Naive thymus-derived CD8-positive, alpha-beta T cell (primary cell): ENCODE measurements around the gene OR2A2. TPM values are rescaled to one million over a fixed set of nuclear protein-coding genes. Genes with fewer than 3 reads are reported as not detected.

ENCODE experiments used
- ATAC-seq, 2 donors: fragments of 150-1000 bp; cut with Tn5 transposase in 1 of 2; sonication (Bioruptor Pico), chemical (Tn5 transposase) in 1 of 2; 1 replicate in 1 of 2; 2 replicates in 1 of 2; pipeline ENCODE4 v1.10.0; 2021; ENCODE audit warnings: mild to moderate bottlenecking in 2 of 2, moderate library complexity in 2 of 2
- POLR2A ChIA-PET: fragments of 350-600 bp; sonication (Branson Sonifier 250); formaldehyde crosslinking; loops from one replicate; lab custom pipeline; 2021; ENCODE audit warnings: antibody characterized with exemption; lab: Charles Lee
- DNase-seq, 10 donors: peaks; one replicate each; pipeline versions ENCODE4 v3.0.0 to v3.0.0-alpha.2; 2020 to 2022
- H3K27ac Mint-ChIP-seq, 10 donors: one replicate each; pipeline ENCODE4 v1.8.0; 2020 to 2022; ENCODE audit warnings: mild to moderate bottlenecking in 10 of 10, mixed read lengths in 10 of 10, moderate library complexity in 4 of 10, inconsistent platforms in 1 of 10
- H3K27me3 Mint-ChIP-seq, 5 donors: one replicate each; pipeline ENCODE4 v1.8.0; 2021 to 2022; ENCODE audit warnings: mixed read lengths in 5 of 5
- H3K36me3 Mint-ChIP-seq, 3 donors: one replicate each; pipeline ENCODE4 v1.8.0; 2020 to 2022; ENCODE audit warnings: mixed read lengths in 3 of 3, mild to moderate bottlenecking in 2 of 3, inconsistent platforms in 1 of 3
- H3K4me1 Mint-ChIP-seq, 4 donors: one replicate each; pipeline ENCODE4 v1.8.0; 2021 to 2022; ENCODE audit warnings: mixed read lengths in 4 of 4
- H3K4me3 Mint-ChIP-seq, 10 donors: one replicate each; pipeline ENCODE4 v1.8.0; 2020 to 2022; ENCODE audit warnings: mild to moderate bottlenecking in 10 of 10, mixed read lengths in 10 of 10, moderate library complexity in 6 of 10, inconsistent platforms in 1 of 10
- H3K9me3 Mint-ChIP-seq, 9 donors: one replicate each; pipeline ENCODE4 v1.8.0; 2020 to 2022; ENCODE audit warnings: mixed read lengths in 9 of 9, mild to moderate bottlenecking in 3 of 9, inconsistent platforms in 1 of 9, moderate library complexity in 1 of 9
- polyA plus RNA-seq, 3 donors: library from polyadenylated mRNA; unstranded; fragments of 300-500 nt; fragmentation: Illumina TruSeq; gene quantifications; one replicate each; pipeline ENCODE4 v1.2.3, GENCODE V29; 2021
- total RNA-seq, 8 experiments: library from RNA in 2 of 8; stranded (reverse) in 2 of 8; gene quantifications; one replicate each; pipeline ENCODE4 v1.2.3 and lab custom pipeline; 2021 to 2026

Gene OR2A2, protein sequence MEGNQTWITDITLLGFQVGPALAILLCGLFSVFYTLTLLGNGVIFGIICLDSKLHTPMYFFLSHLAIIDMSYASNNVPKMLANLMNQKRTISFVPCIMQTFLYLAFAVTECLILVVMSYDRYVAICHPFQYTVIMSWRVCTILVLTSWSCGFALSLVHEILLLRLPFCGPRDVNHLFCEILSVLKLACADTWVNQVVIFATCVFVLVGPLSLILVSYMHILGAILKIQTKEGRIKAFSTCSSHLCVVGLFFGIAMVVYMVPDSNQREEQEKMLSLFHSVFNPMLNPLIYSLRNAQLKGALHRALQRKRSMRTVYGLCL
- total RNA-seq (not detected), polyA plus RNA-seq (not detected), total RNA-seq (lab: John Stamatoyannopoulos, UW) (0 reads per million in 6 experiments)

- Mint-ChIP-seq H3K27me3 (peaks cover 1 to 21% (median 10%) of the 10 kb centered on the region in 5 donors), H3K36me3 (peaks cover 0 to 6% (median 0%) of the 10 kb centered on the region in 3 donors), H3K4me3 (no peak within 1 kb of the TSS), H3K9me3 (no peaks in the 10 kb centered on the region), H3K4me1 (peaks cover 0 to 2% (median 0%) of the 10 kb centered on the region in 4 donors), H3K27ac (no peak within 1 kb of the TSS)
- POLR2A ChIA-PET, result no interaction called here
- DNase-seq (no peak), ATAC-seq (no peak)
Measured at GRCh38 chr7:144109283-144109682, at the start of gene OR2A2. OR2A2 (plus strand) TSS chr7:144109583; CDS start chr7:144109583, 0 bp downstream.

DNA sequence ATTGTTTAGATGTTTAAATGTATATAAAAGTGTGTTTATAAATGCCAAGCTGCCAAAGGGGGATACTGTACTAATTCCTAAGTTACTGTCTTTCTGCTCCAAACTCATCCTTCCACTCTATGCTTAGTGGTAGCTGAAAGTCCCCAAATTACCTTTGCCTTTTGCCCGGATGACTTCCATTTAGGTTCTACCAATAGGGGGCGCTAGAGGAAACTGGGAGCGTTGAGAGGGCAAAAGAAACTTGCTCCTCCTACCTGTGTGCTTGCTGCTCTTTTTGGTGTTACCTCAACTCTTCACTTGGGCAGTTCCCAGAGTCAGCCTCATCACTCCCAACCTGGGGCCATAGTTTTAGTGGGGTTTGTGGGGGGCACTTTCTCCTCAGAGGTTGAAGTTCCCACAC is 45.7 kb upstream of the OR2A2 start:
- peaks cover 2 to 10% (median 5%) of the 10 kb centered on the region in 3 donors for H3K36me3 Mint-ChIP-seq
- no peaks in the 10 kb centered on the region for H3K4me1 Mint-ChIP-seq
- no peak for ATAC-seq
- H3K27ac Mint-ChIP-seq, result peak overlapping the region in 1 of 10 donors; percentile 41
- no peak for DNase-seq
- peaks cover 4 to 42% (median 21%) of the 10 kb centered on the region in 5 donors for H3K27me3 Mint-ChIP-seq
- no peak overlapping the region for H3K4me3 Mint-ChIP-seq
- POLR2A ChIA-PET, result no interaction called here
- peaks cover 0 to 11% (median 7%) of the 10 kb centered on the region in 9 donors for H3K9me3 Mint-ChIP-seq

GRCh38 chr7:144069511-144069910 is 39.9 kb upstream of the OR2A2 start, which contains the start of gene OR2A25:
OR2A25 (plus strand) TSS chr7:144069811; CDS start chr7:144074220, 4,409 bp downstream.
- Mint-ChIP-seq H3K4me3 (no peak within 1 kb of the TSS), H3K4me1 (no peaks in the 10 kb centered on the region), H3K27ac (no peak within 1 kb of the TSS), H3K27me3 (peaks cover 2 to 14% (median 3%) of the 10 kb centered on the region in 5 donors), H3K36me3 (no peaks in the 10 kb centered on the region), H3K9me3 (no peaks in the 10 kb centered on the region)
- ATAC-seq (no peak), DNase-seq (no peak)
- POLR2A ChIA-PET, result no interaction called here

GRCh38 chr7:144069953-144070352 is 39.4 kb upstream of the OR2A2 start:
- H3K36me3 Mint-ChIP-seq, result no peaks in the 10 kb centered on the region
- no peak for ATAC-seq
- H3K27ac Mint-ChIP-seq, result no peak overlapping the region
- DNase-seq, result no peak
- H3K4me3 Mint-ChIP-seq, result no peak overlapping the region
- POLR2A ChIA-PET, result no interaction called here
- no peaks in the 10 kb centered on the region for H3K9me3 Mint-ChIP-seq
- H3K27me3 Mint-ChIP-seq, result peaks cover 2 to 14% (median 5%) of the 10 kb centered on the region in 5 donors
- H3K4me1 Mint-ChIP-seq, result no peaks in the 10 kb centered on the region

- H3K4me1 Mint-ChIP-seq, result no peaks in the 10 kb centered on the region
- no peak for ATAC-seq
- no peaks in the 10 kb centered on the region for H3K36me3 Mint-ChIP-seq
- H3K27me3 Mint-ChIP-seq, result peaks cover 1 to 10% (median 5%) of the 10 kb centered on the region in 5 donors
- POLR2A ChIA-PET, result no interaction called here
- H3K4me3 Mint-ChIP-seq, result no peak overlapping the region
- no peak for DNase-seq
- peaks cover 0 to 2% (median 0%) of the 10 kb centered on the region in 9 donors for H3K9me3 Mint-ChIP-seq
- H3K27ac Mint-ChIP-seq, result peak overlapping the region in 1 of 10 donors; percentile 13
Measured at GRCh38 chr7:144074374-144074773, 35.0 kb upstream of the OR2A2 start.

- Mint-ChIP-seq H3K4me3 (no peak within 1 kb of the TSS), H3K9me3 (peaks cover 0 to 10% (median 2%) of the 10 kb centered on the region in 9 donors), H3K27me3 (peaks cover 0 to 11% (median 0%) of the 10 kb centered on the region in 5 donors), H3K4me1 (no peaks in the 10 kb centered on the region), H3K27ac (no peak within 1 kb of the TSS), H3K36me3 (peaks cover 0 to 4% (median 0%) of the 10 kb centered on the region in 3 donors)
- POLR2A ChIA-PET, result no interaction called here
- DNase-seq (no peak), ATAC-seq (no peak)
Measured at GRCh38 chr7:144085978-144086377, 23.4 kb upstream of the OR2A2 start, which contains the start of gene OR2A12. OR2A12 (plus strand) TSS chr7:144086278; CDS start chr7:144095108, 8,830 bp downstream.

DNA sequence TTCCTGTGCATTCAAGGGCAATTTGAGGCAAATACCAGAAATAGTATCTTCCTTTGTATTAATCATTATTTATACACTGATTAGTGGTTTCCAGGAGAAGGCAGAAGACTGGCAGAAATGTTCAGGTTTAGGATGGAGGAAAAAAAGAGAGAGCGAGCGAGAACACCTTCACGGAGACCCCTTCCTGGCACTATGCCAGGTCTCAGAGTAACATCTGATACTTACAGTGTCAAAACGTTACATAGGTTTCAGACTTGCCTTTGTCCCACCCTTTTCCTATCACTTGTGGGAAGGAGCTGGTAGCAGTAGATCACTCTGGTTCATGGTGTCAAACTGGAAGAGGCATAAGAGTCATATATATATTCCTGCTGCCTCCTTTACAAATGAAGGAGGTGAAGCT is 22.7 kb upstream of the OR2A2 start:
- Mint-ChIP-seq H3K4me1 (no peaks in the 10 kb centered on the region), H3K27me3 (peaks cover 0 to 12% (median 4%) of the 10 kb centered on the region in 5 donors)

GRCh38 chr7:144087230-144087629 is 22.2 kb upstream of the OR2A2 start:
- POLR2A ChIA-PET, result no interaction called here
- no peaks in the 10 kb centered on the region for H3K4me1 Mint-ChIP-seq
- no peak overlapping the region for H3K27ac Mint-ChIP-seq
- H3K36me3 Mint-ChIP-seq, result peaks cover 0 to 4% (median 0%) of the 10 kb centered on the region in 3 donors
- peaks cover 0 to 9% (median 4%) of the 10 kb centered on the region in 5 donors for H3K27me3 Mint-ChIP-seq
- DNase-seq, result no peak
- no peak overlapping the region for H3K4me3 Mint-ChIP-seq
- H3K9me3 Mint-ChIP-seq, result peaks cover 0 to 12% (median 2%) of the 10 kb centered on the region in 9 donors
- no peak for ATAC-seq

More for the DNA sequence above, 22.7 kb upstream of the OR2A2 start:
- POLR2A ChIA-PET, result no interaction called here
- H3K27ac Mint-ChIP-seq, result no peak overlapping the region
- ATAC-seq (no peak), DNase-seq (no peak)
- H3K9me3 Mint-ChIP-seq, result peaks cover 0 to 11% (median 2%) of the 10 kb centered on the region in 9 donors
- peaks cover 0 to 4% (median 0%) of the 10 kb centered on the region in 3 donors for H3K36me3 Mint-ChIP-seq
- no peak overlapping the region for H3K4me3 Mint-ChIP-seq

DNA sequence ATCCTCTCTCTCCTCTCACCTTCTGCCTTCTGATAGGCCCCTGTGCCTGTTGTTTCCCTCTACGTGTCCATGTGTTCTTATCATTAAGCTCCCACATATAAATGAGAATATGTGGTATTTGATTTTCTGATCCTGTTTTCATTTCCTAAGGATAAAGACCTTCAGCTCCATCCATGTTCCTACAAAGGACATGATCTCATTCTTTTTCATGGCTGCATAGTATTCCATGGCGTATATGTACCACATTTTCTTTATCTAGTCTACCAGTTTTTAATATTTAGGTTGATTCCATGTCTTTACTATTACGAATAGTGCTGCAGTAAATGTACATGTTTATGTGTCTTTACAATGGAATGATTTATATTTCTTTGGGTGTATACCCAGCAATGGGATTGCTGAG is 18.7 kb upstream of the OR2A2 start:
- Mint-ChIP-seq H3K27me3 (peaks cover 1 to 18% (median 6%) of the 10 kb centered on the region in 5 donors), H3K27ac (no peak overlapping the region), H3K4me3 (no peak overlapping the region), H3K36me3 (peaks cover 0 to 4% (median 0%) of the 10 kb centered on the region in 3 donors), H3K4me1 (no peaks in the 10 kb centered on the region), H3K9me3 (peaks cover 0 to 16% (median 5%) of the 10 kb centered on the region in 9 donors)
- DNase-seq (no peak), ATAC-seq (no peak)
- POLR2A ChIA-PET, result no interaction called here

DNA sequence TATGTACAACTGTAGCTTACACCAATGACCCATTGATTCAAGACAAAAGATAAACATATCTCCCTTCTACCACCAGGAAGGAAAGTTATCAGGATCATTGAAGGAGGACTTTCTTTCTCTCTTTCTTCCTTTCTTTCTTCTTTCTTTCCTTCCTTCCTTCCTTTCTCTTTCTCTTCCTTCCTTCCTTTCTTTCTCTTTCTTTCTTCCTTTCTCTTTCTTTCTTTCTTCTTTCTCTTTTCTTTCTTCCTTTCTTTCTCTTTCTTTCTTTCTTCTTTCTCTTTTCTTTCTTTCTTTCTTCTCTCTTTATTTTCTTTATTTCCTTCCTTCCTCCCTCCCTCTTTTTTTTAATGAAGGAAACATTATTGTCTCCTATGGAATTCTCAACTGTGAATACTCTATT is 10.6 kb upstream of the OR2A2 start:
- Mint-ChIP-seq H3K27ac (no peak overlapping the region), H3K9me3 (peaks cover 0 to 12% (median 2%) of the 10 kb centered on the region in 9 donors), H3K27me3 (peaks cover 0 to 14% (median 3%) of the 10 kb centered on the region in 5 donors), H3K36me3 (no peaks in the 10 kb centered on the region), H3K4me1 (peaks cover 7 to 17% (median 10%) of the 10 kb centered on the region in 4 donors), H3K4me3 (no peak overlapping the region)
- no peak for ATAC-seq
- POLR2A ChIA-PET, result no interaction called here
- no peak for DNase-seq

DNA sequence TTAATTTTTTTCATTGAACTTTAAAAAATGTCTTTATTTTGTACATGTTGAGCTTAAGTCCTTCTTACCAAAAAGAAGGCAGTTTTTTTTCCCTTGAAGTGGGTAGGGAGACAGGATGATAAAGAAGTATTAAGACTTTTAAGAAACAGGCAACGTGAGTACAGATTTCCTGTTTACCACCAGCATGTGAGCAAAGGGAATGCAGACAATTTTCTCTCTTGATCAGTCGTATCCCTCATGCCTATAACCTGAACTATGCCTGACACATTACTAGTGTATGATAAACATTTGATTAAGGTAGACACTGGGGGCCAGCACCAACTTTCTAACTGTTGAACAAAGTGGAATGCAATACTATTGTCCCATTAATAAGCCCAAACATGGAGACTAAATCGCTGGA is 8.8 kb upstream of the OR2A2 start:
- Mint-ChIP-seq H3K4me1 (peaks cover 7 to 17% (median 10%) of the 10 kb centered on the region in 4 donors), H3K27me3 (peaks cover 0 to 6% (median 0%) of the 10 kb centered on the region in 5 donors), H3K27ac (no peak overlapping the region), H3K9me3 (peaks cover 0 to 12% (median 0%) of the 10 kb centered on the region in 9 donors), H3K36me3 (no peaks in the 10 kb centered on the region), H3K4me3 (no peak overlapping the region)
- no peak for ATAC-seq
- POLR2A ChIA-PET, result no interaction called here
- peak in 2 of 10 donors; percentile 3 for DNase-seq

DNA sequence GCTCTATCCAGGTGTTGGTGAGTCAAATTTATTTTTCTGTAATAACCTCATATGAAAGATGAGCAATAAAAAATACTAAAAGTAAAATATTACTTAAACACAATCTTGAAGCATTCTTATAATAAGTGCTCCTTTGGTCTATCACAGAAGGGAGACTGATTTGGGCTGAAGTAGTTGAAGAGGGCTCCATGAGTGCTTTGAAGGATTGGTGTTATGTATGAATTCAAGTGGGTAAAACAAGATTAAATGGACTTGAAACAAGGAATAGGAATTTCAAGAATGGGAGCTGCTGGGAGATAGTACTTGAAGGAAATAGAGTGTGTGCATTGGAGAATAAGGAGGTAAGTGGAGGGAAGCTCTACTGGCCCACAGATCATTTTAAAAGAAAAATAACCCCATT is 7.3 kb upstream of the OR2A2 start:
- Mint-ChIP-seq H3K27me3 (peaks cover 0 to 4% (median 0%) of the 10 kb centered on the region in 5 donors), H3K4me1 (peaks cover 7 to 17% (median 10%) of the 10 kb centered on the region in 4 donors), H3K36me3 (no peaks in the 10 kb centered on the region), H3K4me3 (no peak overlapping the region), H3K9me3 (peaks cover 0 to 12% (median 0%) of the 10 kb centered on the region in 9 donors), H3K27ac (peak overlapping the region in 2 of 10 donors; percentile 2 to 3)
- ATAC-seq, result no peak
- POLR2A ChIA-PET, result no interaction called here
- DNase-seq, result no peak

DNA sequence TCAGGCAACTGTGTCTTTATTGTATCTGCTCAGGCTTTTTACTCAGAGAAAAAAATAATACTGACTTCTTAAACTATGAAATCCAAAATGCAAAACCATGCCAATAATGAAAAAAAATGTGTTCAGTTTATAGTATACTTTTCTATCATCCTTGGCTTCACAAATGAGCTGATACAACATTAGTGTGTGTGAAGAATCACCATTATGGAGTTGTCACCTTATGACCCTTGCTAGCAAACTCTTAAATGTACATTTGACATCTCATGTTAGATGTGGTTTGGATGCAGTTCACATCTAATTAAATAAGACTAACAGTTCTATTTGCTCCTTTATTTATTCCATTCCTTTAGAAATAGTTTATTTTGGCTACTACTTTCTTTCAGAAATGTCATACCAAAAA is 4.2 kb upstream of the OR2A2 start:
- POLR2A ChIA-PET, result no interaction called here
- no peak overlapping the region for H3K27ac Mint-ChIP-seq
- no peaks in the 10 kb centered on the region for H3K9me3 Mint-ChIP-seq
- ATAC-seq, result no peak
- no peak overlapping the region for H3K4me3 Mint-ChIP-seq
- peaks cover 7 to 16% (median 8%) of the 10 kb centered on the region in 4 donors for H3K4me1 Mint-ChIP-seq
- H3K36me3 Mint-ChIP-seq, result peaks cover 0 to 6% (median 0%) of the 10 kb centered on the region in 3 donors
- no peak for DNase-seq
- H3K27me3 Mint-ChIP-seq, result peaks cover 0 to 10% (median 4%) of the 10 kb centered on the region in 5 donors
